Measurements from ENCODE around the gene CSRNP3.

Gene CSRNP3, protein sequence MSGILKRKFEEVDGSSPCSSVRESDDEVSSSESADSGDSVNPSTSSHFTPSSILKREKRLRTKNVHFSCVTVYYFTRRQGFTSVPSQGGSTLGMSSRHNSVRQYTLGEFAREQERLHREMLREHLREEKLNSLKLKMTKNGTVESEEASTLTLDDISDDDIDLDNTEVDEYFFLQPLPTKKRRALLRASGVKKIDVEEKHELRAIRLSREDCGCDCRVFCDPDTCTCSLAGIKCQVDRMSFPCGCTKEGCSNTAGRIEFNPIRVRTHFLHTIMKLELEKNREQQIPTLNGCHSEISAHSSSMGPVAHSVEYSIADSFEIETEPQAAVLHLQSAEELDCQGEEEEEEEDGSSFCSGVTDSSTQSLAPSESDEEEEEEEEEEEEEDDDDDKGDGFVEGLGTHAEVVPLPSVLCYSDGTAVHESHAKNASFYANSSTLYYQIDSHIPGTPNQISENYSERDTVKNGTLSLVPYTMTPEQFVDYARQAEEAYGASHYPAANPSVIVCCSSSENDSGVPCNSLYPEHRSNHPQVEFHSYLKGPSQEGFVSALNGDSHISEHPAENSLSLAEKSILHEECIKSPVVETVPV

DNA sequence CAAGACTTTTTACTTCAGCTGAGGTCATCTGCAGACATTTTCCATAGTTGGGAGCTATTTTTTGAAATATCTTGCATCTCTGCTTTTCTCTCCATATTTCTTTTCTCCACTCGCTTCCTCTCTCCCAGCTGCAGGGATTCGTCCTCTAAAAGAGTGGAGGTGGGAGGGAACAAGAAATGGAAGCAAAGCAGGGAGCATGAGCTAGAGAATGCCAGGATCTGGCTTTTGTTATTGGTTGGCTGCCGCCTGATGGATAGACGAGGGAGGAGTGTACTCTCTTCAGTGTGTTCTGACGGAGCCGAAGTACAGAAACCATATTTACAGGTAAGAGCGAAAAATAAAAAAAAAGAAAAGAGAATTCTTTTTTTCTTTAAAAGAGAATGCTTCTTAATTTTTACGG, at the start of gene CSRNP3:
CSRNP3 (plus strand) TSS at position 282 of the 400 bp plus-strand sequence. CDS start 125,368 bp downstream, outside the sequence.
- TF ChIP-seq, protein P1, sequence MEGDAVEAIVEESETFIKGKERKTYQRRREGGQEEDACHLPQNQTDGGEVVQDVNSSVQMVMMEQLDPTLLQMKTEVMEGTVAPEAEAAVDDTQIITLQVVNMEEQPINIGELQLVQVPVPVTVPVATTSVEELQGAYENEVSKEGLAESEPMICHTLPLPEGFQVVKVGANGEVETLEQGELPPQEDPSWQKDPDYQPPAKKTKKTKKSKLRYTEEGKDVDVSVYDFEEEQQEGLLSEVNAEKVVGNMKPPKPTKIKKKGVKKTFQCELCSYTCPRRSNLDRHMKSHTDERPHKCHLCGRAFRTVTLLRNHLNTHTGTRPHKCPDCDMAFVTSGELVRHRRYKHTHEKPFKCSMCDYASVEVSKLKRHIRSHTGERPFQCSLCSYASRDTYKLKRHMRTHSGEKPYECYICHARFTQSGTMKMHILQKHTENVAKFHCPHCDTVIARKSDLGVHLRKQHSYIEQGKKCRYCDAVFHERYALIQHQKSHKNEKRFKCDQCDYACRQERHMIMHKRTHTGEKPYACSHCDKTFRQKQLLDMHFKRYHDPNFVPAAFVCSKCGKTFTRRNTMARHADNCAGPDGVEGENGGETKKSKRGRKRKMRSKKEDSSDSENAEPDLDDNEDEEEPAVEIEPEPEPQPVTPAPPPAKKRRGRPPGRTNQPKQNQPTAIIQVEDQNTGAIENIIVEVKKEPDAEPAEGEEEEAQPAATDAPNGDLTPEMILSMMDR (IDR thresholded peaks at IDR 0.05; ENCODE audit: low read depth, low read length) = no peak
- in situ Hi-C loops (cut with HindIII; ENCODE audit: low sequenced_read_pairs) = no loop called here
- DNase-seq (ENCODE audit: low read depth, low spot score) = peak; percentile 90
- peak within 1 kb of the TSS; percentile 62 for H3K4me3 ChIP-seq (ENCODE audit: low read depth, low read length)

DNA sequence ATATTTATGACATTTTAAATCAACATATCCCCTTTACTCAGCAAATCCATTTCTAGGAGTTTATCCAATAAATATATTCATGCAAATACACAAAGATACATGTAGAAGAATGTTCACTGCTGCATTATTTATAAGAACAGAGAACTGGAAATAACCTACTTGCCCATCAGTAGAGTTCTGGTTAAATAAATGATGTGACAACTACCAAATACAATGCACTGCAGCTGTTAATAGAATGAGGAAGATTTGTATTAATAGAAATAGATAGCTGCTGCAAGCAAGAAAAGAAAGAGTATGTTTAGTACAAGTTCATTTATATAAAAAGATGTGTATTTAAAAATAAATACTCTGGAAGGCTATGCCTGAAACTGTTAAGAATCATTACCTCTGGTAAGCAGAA, 49.3 kb upstream of the CSRNP3 start:
- H3K4me3 ChIP-seq (ENCODE audit: low read depth, low read length) = no peak overlapping the region
- TF ChIP-seq, protein P1 (IDR thresholded peaks at IDR 0.05; ENCODE audit: low read depth, low read length) = no peak
- in situ Hi-C loops (cut with HindIII; ENCODE audit: low sequenced_read_pairs) = no loop called here
- DNase-seq (ENCODE audit: low read depth, low spot score) = no peak

DNA sequence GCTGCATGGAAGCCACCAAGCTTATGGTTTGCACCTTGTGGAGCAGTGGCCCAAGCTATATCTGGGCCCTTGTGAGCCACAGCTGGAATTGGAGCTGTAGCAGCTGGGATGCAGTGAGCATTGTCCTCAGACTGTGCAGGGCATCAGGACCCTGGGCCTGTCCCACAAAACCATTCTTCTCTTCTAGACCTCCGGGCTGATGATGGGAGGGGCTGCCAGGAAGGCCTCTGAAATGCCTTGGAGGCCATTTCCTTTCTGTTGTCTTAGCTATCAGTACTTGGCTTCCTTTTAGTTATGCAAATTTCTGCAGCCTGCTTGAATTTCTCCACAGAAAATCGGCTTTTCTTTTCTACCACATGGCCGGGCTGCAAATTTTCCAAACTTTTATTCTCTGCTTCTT, 46.4 kb upstream of the CSRNP3 start:
- in situ Hi-C loops (cut with HindIII; ENCODE audit: low sequenced_read_pairs) = no loop called here
- TF ChIP-seq, protein P1 (IDR thresholded peaks at IDR 0.05; ENCODE audit: low read depth, low read length) = no peak
- no peak for DNase-seq (ENCODE audit: low read depth, low spot score)
- H3K4me3 ChIP-seq (ENCODE audit: low read depth, low read length) = no peak overlapping the region

DNA sequence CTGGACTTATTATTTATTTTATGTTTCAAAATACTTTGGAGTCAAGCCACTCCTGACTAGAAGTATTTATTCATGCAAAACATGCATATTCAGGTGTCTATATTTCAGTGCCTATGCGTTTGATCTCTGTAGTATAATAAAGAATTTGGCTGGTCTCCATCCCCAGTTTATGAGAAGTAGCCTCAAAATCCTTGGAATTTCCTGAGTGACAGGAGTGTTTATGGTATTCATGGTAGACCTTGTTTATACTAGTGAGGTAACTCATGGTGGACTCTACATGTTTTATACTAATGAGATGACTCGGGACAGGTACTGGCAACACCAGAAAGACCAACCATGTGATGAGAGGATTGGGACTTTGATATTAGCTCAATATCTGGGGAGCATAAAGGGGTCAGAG, 43.9 kb upstream of the CSRNP3 start:
- TF ChIP-seq, protein P1 (IDR thresholded peaks at IDR 0.05; ENCODE audit: low read depth, low read length) = no peak
- no peak overlapping the region for H3K4me3 ChIP-seq (ENCODE audit: low read depth, low read length)
- in situ Hi-C loops (cut with HindIII; ENCODE audit: low sequenced_read_pairs) = no loop called here
- DNase-seq (ENCODE audit: low read depth, low spot score) = no peak

DNA sequence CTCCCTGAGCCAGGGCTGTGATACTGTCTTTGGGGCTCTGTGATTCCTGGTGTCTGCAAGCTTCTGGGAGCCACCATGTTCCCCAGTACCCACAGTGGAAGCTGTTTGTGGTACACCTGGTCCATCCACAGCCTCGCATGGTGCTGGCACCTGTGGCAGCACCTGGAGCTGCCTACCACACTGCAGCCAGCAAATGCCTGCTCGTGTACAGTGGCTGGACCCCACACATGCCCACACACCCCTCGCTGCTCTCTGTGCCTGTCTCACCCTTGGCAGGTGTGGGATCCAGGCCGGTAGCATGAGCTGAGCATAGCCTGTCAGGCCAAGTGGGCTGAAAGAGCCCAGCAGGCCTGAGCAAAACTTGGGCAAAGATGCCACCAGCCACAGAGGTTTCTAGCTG, 41.8 kb upstream of the CSRNP3 start:
- no peak overlapping the region for H3K4me3 ChIP-seq (ENCODE audit: low read depth, low read length)
- no peak for DNase-seq (ENCODE audit: low read depth, low spot score)
- in situ Hi-C loops (cut with HindIII; ENCODE audit: low sequenced_read_pairs) = no loop called here
- TF ChIP-seq, protein P1 (IDR thresholded peaks at IDR 0.05; ENCODE audit: low read depth, low read length) = no peak

DNA sequence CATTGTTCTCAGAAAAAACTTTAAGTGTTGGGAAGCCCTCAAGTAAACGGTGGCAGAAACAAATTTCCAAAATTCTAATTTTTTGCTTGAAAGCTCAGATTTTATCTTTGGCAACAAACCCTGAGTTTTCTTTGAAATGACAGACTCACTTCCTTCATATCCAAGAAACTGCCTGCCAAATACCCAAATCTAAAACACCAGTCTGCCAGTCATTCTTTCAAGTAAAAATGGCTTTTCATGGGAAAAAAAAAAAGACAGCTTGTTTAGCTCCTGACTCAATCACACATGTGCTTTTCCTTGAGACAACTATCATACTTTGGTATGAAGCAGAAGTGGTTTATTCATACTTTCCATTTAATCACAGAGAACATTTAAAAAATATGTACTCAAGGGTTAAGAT, 40.6 kb upstream of the CSRNP3 start:
- in situ Hi-C loops (cut with HindIII; ENCODE audit: low sequenced_read_pairs) = no loop called here
- no peak for DNase-seq (ENCODE audit: low read depth, low spot score)
- H3K4me3 ChIP-seq (ENCODE audit: low read depth, low read length) = no peak overlapping the region
- TF ChIP-seq, protein P1 (IDR thresholded peaks at IDR 0.05; ENCODE audit: low read depth, low read length) = no peak

All from astrocyte of the spinal cord (primary cell).